ENCODE data around the gene KIAA0513. TPM values are rescaled to one million over a fixed set of nuclear protein-coding genes. Genes with fewer than 3 reads are reported as not detected.

Gene KIAA0513, protein sequence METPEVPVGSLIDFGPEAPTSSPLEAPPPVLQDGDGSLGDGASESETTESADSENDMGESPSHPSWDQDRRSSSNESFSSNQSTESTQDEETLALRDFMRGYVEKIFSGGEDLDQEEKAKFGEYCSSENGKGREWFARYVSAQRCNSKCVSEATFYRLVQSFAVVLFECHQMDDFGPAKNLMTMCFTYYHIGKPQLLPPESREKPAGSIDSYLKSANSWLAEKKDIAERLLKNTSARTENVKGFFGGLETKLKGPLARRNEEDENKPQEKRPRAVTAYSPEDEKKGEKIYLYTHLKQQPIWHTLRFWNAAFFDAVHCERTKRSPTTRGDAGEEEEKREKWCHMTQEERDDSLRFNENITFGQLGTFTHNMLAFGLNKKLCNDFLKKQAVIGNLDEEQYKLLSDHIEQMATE
- 0.62 and 1.1 TPM in 2 replicates for total RNA-seq

DNA sequence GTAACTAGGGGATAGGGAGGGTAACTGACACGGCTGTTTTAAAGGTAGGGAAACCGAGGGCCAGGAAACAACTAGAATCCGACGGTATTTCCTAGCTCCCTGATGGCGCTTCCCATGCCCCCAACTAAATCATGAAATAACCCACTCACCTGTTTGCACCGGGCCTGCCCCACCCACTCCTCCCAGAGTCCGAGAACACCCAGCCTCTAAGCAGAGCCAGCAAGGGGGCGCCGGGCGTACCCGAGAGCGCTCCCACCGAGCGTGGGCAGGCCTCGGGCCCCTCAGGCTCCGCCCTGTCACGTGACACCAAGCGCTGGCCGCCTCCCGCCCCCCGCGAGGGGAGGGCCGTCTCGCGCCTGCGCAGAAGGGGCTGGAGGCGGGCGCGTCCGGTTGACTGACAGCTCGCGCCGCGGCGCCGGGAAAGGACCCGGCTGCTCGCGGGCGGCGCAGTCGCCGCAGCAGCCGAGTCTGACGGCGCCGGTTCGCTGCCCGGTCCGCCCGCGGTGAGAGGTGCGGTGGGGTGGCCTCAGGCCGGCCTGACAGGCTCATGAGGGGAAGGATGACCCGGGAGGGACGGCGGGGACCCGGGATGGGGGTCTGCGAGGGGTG lies at the start of gene KIAA0513:
TSS of gene KIAA0513 (plus strand) at position 447 of the 609 bp plus-strand sequence. CDS start 39,277 bp downstream, outside the sequence.
- Mint-ChIP-seq H3K27ac (peak within 1 kb of the TSS; percentile 88), H3K4me1 (peaks cover 42% of the 10 kb centered on the region), H3K27me3 (peaks cover 11% of the 10 kb centered on the region), H3K4me3 (peak within 1 kb of the TSS; percentile 89), H3K9me3 (peaks cover 3% of the 10 kb centered on the region), H3K36me3 (ENCODE audit: low read depth) (peaks cover 2% of the 10 kb centered on the region)
- ChIA-PET CTCF (interaction anchor here (0.8 to 1.8 kb wide), 4 partner anchors 17 to 911 kb away, joined by 3 to 8 read pairs (median 4); partner anchors contain the start of gene MBTPS1), POLR2A (interaction anchor here (0.5 to 4.2 kb wide), 9 partner anchors 9 to 882 kb away, joined by 3 to 51 read pairs (median 5); partner anchors contain the start of genes DNAAF1, HSDL1 and ZDHHC7)
- intact Hi-C loops (cut with micrococcal nuclease), result loop anchor here (1.0 to 10.0 kb wide), 7 partner anchors 16 to 1223 kb away; partner anchors contain the start of genes C16orf74, HSBP1, MEAK7 and TAF1C
- DNase-seq, result peak; percentile 99
- peak; percentile 87 for ATAC-seq (ENCODE audit: low read depth)
- TF ChIP-seq, protein P1, sequence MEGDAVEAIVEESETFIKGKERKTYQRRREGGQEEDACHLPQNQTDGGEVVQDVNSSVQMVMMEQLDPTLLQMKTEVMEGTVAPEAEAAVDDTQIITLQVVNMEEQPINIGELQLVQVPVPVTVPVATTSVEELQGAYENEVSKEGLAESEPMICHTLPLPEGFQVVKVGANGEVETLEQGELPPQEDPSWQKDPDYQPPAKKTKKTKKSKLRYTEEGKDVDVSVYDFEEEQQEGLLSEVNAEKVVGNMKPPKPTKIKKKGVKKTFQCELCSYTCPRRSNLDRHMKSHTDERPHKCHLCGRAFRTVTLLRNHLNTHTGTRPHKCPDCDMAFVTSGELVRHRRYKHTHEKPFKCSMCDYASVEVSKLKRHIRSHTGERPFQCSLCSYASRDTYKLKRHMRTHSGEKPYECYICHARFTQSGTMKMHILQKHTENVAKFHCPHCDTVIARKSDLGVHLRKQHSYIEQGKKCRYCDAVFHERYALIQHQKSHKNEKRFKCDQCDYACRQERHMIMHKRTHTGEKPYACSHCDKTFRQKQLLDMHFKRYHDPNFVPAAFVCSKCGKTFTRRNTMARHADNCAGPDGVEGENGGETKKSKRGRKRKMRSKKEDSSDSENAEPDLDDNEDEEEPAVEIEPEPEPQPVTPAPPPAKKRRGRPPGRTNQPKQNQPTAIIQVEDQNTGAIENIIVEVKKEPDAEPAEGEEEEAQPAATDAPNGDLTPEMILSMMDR (IDR thresholded peaks at IDR 0.05), result no peak

DNA sequence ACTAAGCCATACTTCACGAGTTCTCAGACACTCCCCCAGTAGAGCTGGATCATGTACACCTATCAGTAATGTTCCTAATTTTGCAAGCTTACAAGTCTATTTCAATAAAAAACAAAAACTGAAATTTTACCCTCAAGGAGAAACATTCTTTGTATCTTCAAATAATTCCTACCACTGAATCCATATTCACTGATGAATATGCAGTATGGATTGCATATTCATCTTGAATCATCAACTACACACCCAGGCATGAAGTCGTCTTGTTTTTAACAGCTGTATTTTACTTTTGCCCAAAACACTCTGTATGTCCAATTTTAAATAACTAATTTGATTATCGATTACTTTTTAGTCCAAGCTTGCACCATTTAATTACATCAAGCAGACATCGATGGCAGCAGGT lies 48.1 kb upstream of the KIAA0513 start:
- peaks cover 78% of the 10 kb centered on the region for H3K36me3 Mint-ChIP-seq (ENCODE audit: low read depth)
- CTCF ChIA-PET, result no interaction called here

GRCh38 chr16:84982434-84982833 lies 45.2 kb upstream of the KIAA0513 start:
- peaks cover 78% of the 10 kb centered on the region for H3K36me3 Mint-ChIP-seq (ENCODE audit: low read depth)
- no peak overlapping the region for H3K4me3 Mint-ChIP-seq
- intact Hi-C loops (cut with micrococcal nuclease), result loop anchor here (5.0 kb wide), 1 partner anchor 105 kb away; no protein-coding TSS in a partner anchor
- no peak overlapping the region for H3K27ac Mint-ChIP-seq
- H3K9me3 Mint-ChIP-seq, result no peaks in the 10 kb centered on the region
- POLR2A ChIA-PET, result no interaction called here
- CTCF ChIA-PET, result interaction anchor here (1.3 kb wide), 1 partner anchor 104 kb away, joined by 8 read pairs; no protein-coding TSS in a partner anchor
- ATAC-seq (ENCODE audit: low read depth), result no peak
- H3K27me3 Mint-ChIP-seq, result no peaks in the 10 kb centered on the region
- no peaks in the 10 kb centered on the region for H3K4me1 Mint-ChIP-seq
- TF ChIP-seq, protein P1 (IDR thresholded peaks at IDR 0.05), result no peak
- DNase-seq, result no peak

More for the DNA sequence above, 48.1 kb upstream of the KIAA0513 start:
- H3K4me3 Mint-ChIP-seq, result no peak overlapping the region
- DNase-seq (no peak), ATAC-seq (ENCODE audit: low read depth) (no peak)
- intact Hi-C loops (cut with micrococcal nuclease), result no loop called here
- POLR2A ChIA-PET, result no interaction called here
- H3K27me3 Mint-ChIP-seq, result no peaks in the 10 kb centered on the region
- H3K27ac Mint-ChIP-seq, result no peak overlapping the region
- TF ChIP-seq, protein P1 (IDR thresholded peaks at IDR 0.05), result no peak
- no peaks in the 10 kb centered on the region for H3K4me1 Mint-ChIP-seq
- H3K9me3 Mint-ChIP-seq, result no peaks in the 10 kb centered on the region

- Mint-ChIP-seq H3K4me1 (no peaks in the 10 kb centered on the region), H3K27me3 (no peaks in the 10 kb centered on the region), H3K27ac (no peak overlapping the region), H3K9me3 (no peaks in the 10 kb centered on the region), H3K4me3 (no peak overlapping the region), H3K36me3 (ENCODE audit: low read depth) (peaks cover 86% of the 10 kb centered on the region)
- DNase-seq (no peak), ATAC-seq (ENCODE audit: low read depth) (no peak)
- ChIA-PET CTCF (no interaction called here), POLR2A (no interaction called here)
- intact Hi-C loops (cut with micrococcal nuclease), result no loop called here
- TF ChIP-seq, protein P1 (IDR thresholded peaks at IDR 0.05), result no peak
These were observed 42.2 kb upstream of the KIAA0513 start for GRCh38 chr16:84985079-84986065.
